Measurements from ENCODE around the gene AP4E1. TPM values are rescaled to one million over a fixed set of nuclear protein-coding genes. Genes with fewer than 3 reads are reported as not detected.

Gene AP4E1
- total RNA-seq, 2 donors from 2014 or later, result 6.1 to 9.2 TPM

GRCh38 chr15:51011212-51011611 lies 102.7 kb downstream of the AP4E1 start:
- Histone ChIP-seq H3K9me3 (no peaks in the 10 kb centered on the region), H3K27ac (no peak overlapping the region), H3K4me3 (no peak overlapping the region), H3K4me1 (replicated peaks) (no peaks in the 10 kb centered on the region), H3K27me3 (replicated peaks; ENCODE audit: insufficient read depth) (no peaks in the 10 kb centered on the region), H3K36me3 (no peaks in the 10 kb centered on the region)
- no peak for TF ChIP-seq CTCF (IDR thresholded peaks at IDR 0.05)
- no peak for TF ChIP-seq POLR2A (IDR thresholded peaks at IDR 0.05)
- no peak for TF ChIP-seq POLR2AphosphoS5 (IDR thresholded peaks at IDR 0.05)
- no peak for DNase-seq (ENCODE audit: low spot score)
- intact Hi-C loops (cut with DNase I), result no loop called here
- 56% methylated on average over 1 of the region's 1 CpG for whole genome bisulfite sequencing

DNA sequence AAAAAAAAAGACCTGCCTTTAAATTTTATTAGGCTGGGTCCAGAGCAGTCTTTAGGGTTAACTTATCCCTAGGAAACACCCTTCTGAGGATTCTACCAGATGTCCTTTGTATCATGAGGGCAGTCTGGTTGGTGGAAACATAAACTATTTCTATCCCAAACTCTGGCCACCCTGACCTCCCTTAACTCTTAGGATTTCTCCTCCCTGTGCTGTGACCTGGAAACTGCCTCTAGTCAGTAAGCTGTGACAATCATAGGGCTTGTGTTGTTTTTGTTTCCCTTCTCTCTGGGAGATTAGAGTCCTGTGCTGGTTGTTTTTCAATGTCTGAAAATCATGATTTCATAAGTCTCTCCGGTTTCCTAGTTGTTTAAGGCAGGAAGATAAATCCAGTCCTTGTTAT lies 108.1 kb downstream of the AP4E1 start:
- TF ChIP-seq POLR2A (IDR thresholded peaks at IDR 0.05) (no peak), POLR2AphosphoS5 (IDR thresholded peaks at IDR 0.05) (no peak), CTCF (IDR thresholded peaks at IDR 0.05) (no peak)
- intact Hi-C loops (cut with DNase I), result no loop called here
- Histone ChIP-seq H3K4me3 (no peak overlapping the region), H3K4me1 (replicated peaks) (no peaks in the 10 kb centered on the region), H3K27ac (no peak overlapping the region), H3K9me3 (no peaks in the 10 kb centered on the region), H3K27me3 (replicated peaks; ENCODE audit: insufficient read depth) (no peaks in the 10 kb centered on the region), H3K36me3 (no peaks in the 10 kb centered on the region)
- no peak for DNase-seq (ENCODE audit: low spot score)
- 73% methylated on average over 1 of the region's 1 CpG for WGBS

- H3K4me1 ChIP-seq (replicated peaks), result no peaks in the 10 kb centered on the region
- no peak overlapping the region for H3K27ac ChIP-seq
- TF ChIP-seq CTCF (IDR thresholded peaks at IDR 0.05) (no peak), POLR2A (IDR thresholded peaks at IDR 0.05) (no peak), POLR2AphosphoS5 (IDR thresholded peaks at IDR 0.05) (no peak)
- H3K36me3 ChIP-seq, result no peaks in the 10 kb centered on the region
- no peaks in the 10 kb centered on the region for H3K27me3 ChIP-seq (replicated peaks; ENCODE audit: insufficient read depth)
- H3K9me3 ChIP-seq, result no peaks in the 10 kb centered on the region
- intact Hi-C loops (cut with DNase I), result no loop called here
- DNase-seq (ENCODE audit: low spot score), result no peak
- no peak overlapping the region for H3K4me3 ChIP-seq
These were observed 113.7 kb downstream of the AP4E1 start for GRCh38 chr15:51022206-51022605.

DNA sequence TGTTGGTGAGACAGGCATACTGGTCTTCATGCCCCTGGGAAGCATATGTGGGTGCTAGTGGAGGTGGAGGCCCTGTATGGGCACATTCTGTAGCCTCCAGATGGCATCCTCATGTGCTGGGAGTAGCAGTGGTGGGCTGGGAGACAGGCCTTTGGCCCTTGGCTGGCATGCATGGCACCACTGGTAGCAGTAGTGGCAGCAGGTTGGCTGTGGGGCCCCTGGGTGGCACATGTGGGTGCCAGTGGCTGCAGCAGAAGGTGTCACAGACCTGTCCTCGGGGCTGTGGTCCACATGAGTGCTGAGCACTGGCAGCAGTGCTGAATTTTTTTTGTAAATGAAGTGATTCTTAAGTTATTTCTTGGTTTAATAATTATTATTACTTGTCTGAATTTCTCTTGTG lies 115.0 kb downstream of the AP4E1 start:
- 95% methylated on average over 1 of the region's 1 CpG for WGBS
- no peak overlapping the region for H3K27ac ChIP-seq
- no peaks in the 10 kb centered on the region for H3K36me3 ChIP-seq
- H3K4me3 ChIP-seq, result no peak overlapping the region
- no peak for DNase-seq (ENCODE audit: low spot score)
- H3K27me3 ChIP-seq (replicated peaks; ENCODE audit: insufficient read depth), result no peaks in the 10 kb centered on the region
- intact Hi-C loops (cut with DNase I), result no loop called here
- no peaks in the 10 kb centered on the region for H3K4me1 ChIP-seq (replicated peaks)
- H3K9me3 ChIP-seq, result no peaks in the 10 kb centered on the region
- TF ChIP-seq POLR2AphosphoS5 (IDR thresholded peaks at IDR 0.05) (no peak), POLR2A (IDR thresholded peaks at IDR 0.05) (no peak), CTCF (IDR thresholded peaks at IDR 0.05) (no peak)

DNA sequence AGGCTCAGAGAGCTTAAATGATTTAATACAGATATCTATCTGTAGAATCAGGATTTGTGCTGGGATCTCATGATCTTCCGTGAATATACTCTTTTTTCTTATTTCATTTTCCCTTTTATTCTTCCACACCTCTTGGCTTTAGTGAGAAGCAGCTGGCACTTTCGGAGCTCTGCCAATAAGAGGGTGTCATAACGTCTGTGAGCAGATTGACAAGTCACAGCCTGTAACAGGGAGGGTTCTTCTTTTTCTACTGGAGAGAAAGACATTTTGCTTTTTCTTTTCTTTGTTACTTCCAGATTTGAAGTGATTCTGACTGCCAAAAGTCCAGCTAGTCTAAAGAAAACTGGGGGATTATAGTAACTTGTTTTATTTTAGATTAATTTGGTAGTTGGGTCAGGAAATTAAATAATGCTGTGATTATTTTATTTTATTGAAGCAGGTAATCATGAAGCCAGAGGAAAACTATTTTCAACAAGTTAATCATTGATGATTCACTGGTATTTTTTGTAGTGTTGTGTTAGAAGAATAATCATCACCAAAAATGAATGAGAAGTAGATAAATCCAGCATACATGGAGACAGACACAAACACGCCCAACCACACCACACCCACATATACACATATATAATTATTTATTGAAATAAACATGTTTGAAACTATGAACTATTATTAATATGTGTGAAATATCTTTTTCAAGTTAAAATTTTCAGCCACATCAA lies 116.4 kb downstream of the AP4E1 start:
- TF ChIP-seq POLR2A (IDR thresholded peaks at IDR 0.05), result no peak
- no peak for TF ChIP-seq CTCF (IDR thresholded peaks at IDR 0.05)
- no peak for TF ChIP-seq POLR2AphosphoS5 (IDR thresholded peaks at IDR 0.05)

More for the DNA sequence above, 116.4 kb downstream of the AP4E1 start:
- H3K27ac ChIP-seq, result no peak overlapping the region
- peak; percentile 24 for DNase-seq (ENCODE audit: low spot score)
- intact Hi-C loops (cut with DNase I), result no loop called here
- H3K27me3 ChIP-seq (replicated peaks; ENCODE audit: insufficient read depth), result no peaks in the 10 kb centered on the region
- H3K4me3 ChIP-seq, result no peak overlapping the region
- no peaks in the 10 kb centered on the region for H3K36me3 ChIP-seq
- no peaks in the 10 kb centered on the region for H3K4me1 ChIP-seq (replicated peaks)
- H3K9me3 ChIP-seq, result no peaks in the 10 kb centered on the region
- WGBS, result 39% methylated on average over 4 of the region's 4 CpGs
